Activated CD4-positive, alpha-beta T cell treated with anti-CD3 and anti-CD28 coated beads for 36 hours (primary cell): ENCODE results near the gene OTP. TPM values are rescaled to one million over a fixed set of nuclear protein-coding genes. Genes with fewer than 3 reads are reported as not detected.
A peak's percentile ranks its signal among the peaks of the same experiment; 100 is the strongest.

ENCODE experiments used
- ATAC-seq: fragments of 200-7000 bp; cut with Tn5 transposase; one replicate; pipeline ENCODE4 v1.10.0; 2021; ENCODE audit warnings: mild to moderate bottlenecking, moderate library complexity
- CTCF ChIA-PET: fragments of 350-600 bp; sonication (Branson Sonifier 250); formaldehyde crosslinking; loops from one replicate; lab custom pipeline; 2021; ENCODE audit warnings: antibody characterized with exemption; lab: Charles Lee
- POLR2A ChIA-PET: fragments of 350-600 bp; sonication (Branson Sonifier 250); formaldehyde crosslinking; loops from one replicate; lab custom pipeline; 2021; ENCODE audit warnings: antibody characterized with exemption, inconsistent platforms; lab: Charles Lee
- DNase-seq: peaks from one replicate; pipeline ENCODE4 v3.0.0-alpha.2; 2020
- H3K27ac Mint-ChIP-seq: one replicate; pipeline ENCODE4 v1.8.0; 2021; ENCODE audit warnings: mixed read lengths
- H3K27me3 Mint-ChIP-seq: one replicate; pipeline ENCODE4 v1.8.0; 2021; ENCODE audit warnings: mixed read lengths
- H3K36me3 Mint-ChIP-seq: one replicate; pipeline ENCODE4 v1.8.0; 2021; ENCODE audit warnings: low read depth, mixed read lengths
- H3K4me1 Mint-ChIP-seq: one replicate; pipeline ENCODE4 v1.8.0; 2021; ENCODE audit warnings: mixed read lengths
- H3K4me3 Mint-ChIP-seq: one replicate; pipeline ENCODE4 v1.8.0; 2021; ENCODE audit warnings: mild to moderate bottlenecking, moderate library complexity, mixed read lengths
- H3K9me3 Mint-ChIP-seq: one replicate; pipeline ENCODE4 v1.8.0; 2021; ENCODE audit warnings: low read depth, mixed read lengths
- intact Hi-C, 2 experiments: fragments of 100-400 bp; cut with DNase I in 1 of 2; cut with micrococcal nuclease in 1 of 2; formaldehyde crosslinking; loops; one replicate each; pipeline versions ENCODE4 v1.14.2 to v1.15.1; 2022 to 2024; cut with DNase I, micrococcal nuclease
- total RNA-seq, 2 experiments: library from RNA; stranded (reverse); gene quantifications; one replicate each; pipeline ENCODE4 v1.2.3, GENCODE V29; 2021

The OTP gene
- total RNA-seq, result not detected

DNA sequence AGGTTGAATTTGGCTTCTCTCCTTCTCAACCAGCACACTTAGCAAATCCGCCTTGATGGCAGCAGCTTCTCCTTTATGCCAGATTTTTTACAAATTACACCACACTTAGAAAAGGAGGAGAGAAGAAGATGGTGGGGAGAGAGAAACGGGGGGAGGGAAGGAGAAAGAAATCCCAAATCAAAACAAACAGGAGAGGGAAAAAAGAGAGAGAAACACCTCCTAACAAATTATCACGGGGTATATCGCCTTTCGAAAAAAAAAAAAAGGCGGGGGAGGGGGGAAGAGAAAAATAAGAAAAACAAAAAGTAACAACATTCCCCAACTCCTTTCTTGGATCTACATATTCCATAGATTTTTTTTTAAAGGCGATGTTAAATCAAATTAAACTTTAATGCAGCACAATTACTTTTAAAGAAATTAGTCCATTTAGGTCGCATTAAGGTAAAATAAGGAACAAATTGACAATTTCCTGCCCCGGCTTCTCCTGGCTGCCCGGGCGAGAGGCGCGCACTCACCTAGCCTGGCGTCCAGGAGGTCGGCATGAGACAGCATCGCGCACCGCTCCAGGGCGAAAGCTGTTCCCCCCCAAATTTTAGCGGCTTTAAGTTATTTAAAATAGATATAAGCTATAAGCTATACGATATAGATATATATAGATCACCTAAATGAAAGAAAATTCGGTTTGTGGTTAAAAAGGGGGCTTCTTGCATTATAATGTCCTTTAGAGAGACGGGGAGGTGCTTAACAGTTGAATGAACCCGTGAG lies at the start of gene OTP:
TSS of gene OTP (minus strand) at position 716 of the 765 bp plus-strand sequence. CDS start at position 552, 164 bp downstream.
- Mint-ChIP-seq H3K4me3 (peak within 1 kb of the TSS; percentile 36), H3K27ac (peak within 1 kb of the TSS; percentile 12), H3K9me3 (peaks cover 2% of the 10 kb centered on the region), H3K36me3 (no peaks in the 10 kb centered on the region), H3K27me3 (peaks cover 68% of the 10 kb centered on the region), H3K4me1 (peaks cover 22% of the 10 kb centered on the region)
- intact Hi-C loops, result loop anchor here in 1 of 2 experiments (5.0 kb wide), 1 partner anchor 319 kb away; no protein-coding TSS in a partner anchor
- POLR2A ChIA-PET, result interaction anchor here (0.6 kb wide), 1 partner anchor 61 kb away, joined by 3 read pairs; no protein-coding TSS in a partner anchor
- CTCF ChIA-PET, result interaction anchor here (0.6 to 1.9 kb wide), 3 partner anchors 9 to 430 kb away, joined by 3 to 4 read pairs (median 3); no protein-coding TSS in a partner anchor
- no peak for ATAC-seq
- DNase-seq, result no peak

- ChIA-PET CTCF (no interaction called here), POLR2A (no interaction called here)
- ATAC-seq (no peak), DNase-seq (no peak)
- H3K4me3 Mint-ChIP-seq, result no peak overlapping the region
- H3K27ac Mint-ChIP-seq, result no peak overlapping the region
- intact Hi-C loops, result no loop called here
- H3K27me3 Mint-ChIP-seq, result peaks cover 5% of the 10 kb centered on the region
- H3K9me3 Mint-ChIP-seq, result no peaks in the 10 kb centered on the region
- no peaks in the 10 kb centered on the region for H3K4me1 Mint-ChIP-seq
- peaks cover 4% of the 10 kb centered on the region for H3K36me3 Mint-ChIP-seq
Observed at GRCh38 chr5:77683171-77683732, 44.7 kb upstream of the OTP start.

GRCh38 chr5:77670526-77670925 lies 32.0 kb upstream of the OTP start:
- POLR2A ChIA-PET, result no interaction called here
- H3K27ac Mint-ChIP-seq, result no peak overlapping the region
- H3K36me3 Mint-ChIP-seq, result no peaks in the 10 kb centered on the region
- H3K27me3 Mint-ChIP-seq, result peaks cover 17% of the 10 kb centered on the region
- intact Hi-C loops, result no loop called here
- no peaks in the 10 kb centered on the region for H3K4me1 Mint-ChIP-seq
- DNase-seq (no peak), ATAC-seq (no peak)
- peaks cover 5% of the 10 kb centered on the region for H3K9me3 Mint-ChIP-seq
- CTCF ChIA-PET, result no interaction called here
- no peak overlapping the region for H3K4me3 Mint-ChIP-seq

- DNase-seq (no peak), ATAC-seq (no peak)
- no peak overlapping the region for H3K4me3 Mint-ChIP-seq
- H3K27ac Mint-ChIP-seq, result no peak overlapping the region
- intact Hi-C loops, result no loop called here
- H3K27me3 Mint-ChIP-seq, result peaks cover 17% of the 10 kb centered on the region
- no peaks in the 10 kb centered on the region for H3K4me1 Mint-ChIP-seq
- H3K9me3 Mint-ChIP-seq, result peaks cover 2% of the 10 kb centered on the region
- ChIA-PET POLR2A (interaction anchor here (0.6 kb wide), 1 partner anchor 337 kb away, joined by 6 read pairs; no protein-coding TSS in a partner anchor), CTCF (no interaction called here)
- no peaks in the 10 kb centered on the region for H3K36me3 Mint-ChIP-seq
Observed at GRCh38 chr5:77669677-77670076, 31.2 kb upstream of the OTP start.

- Mint-ChIP-seq H3K27me3 (peaks cover 15% of the 10 kb centered on the region), H3K4me1 (peaks cover 15% of the 10 kb centered on the region), H3K36me3 (no peaks in the 10 kb centered on the region), H3K9me3 (no peaks in the 10 kb centered on the region), H3K4me3 (no peak overlapping the region), H3K27ac (no peak overlapping the region)
- DNase-seq (no peak), ATAC-seq (no peak)
- intact Hi-C loops, result no loop called here
- ChIA-PET POLR2A (interaction anchor here (0.7 kb wide), 1 partner anchor 67 kb away, joined by 3 read pairs; no protein-coding TSS in a partner anchor), CTCF (interaction anchor here (1.0 kb wide), 1 partner anchor 171 kb away, joined by 3 read pairs; the partner anchor contains the start of gene WDR41)
Observed at GRCh38 chr5:77663090-77663863, 24.8 kb upstream of the OTP start.

DNA sequence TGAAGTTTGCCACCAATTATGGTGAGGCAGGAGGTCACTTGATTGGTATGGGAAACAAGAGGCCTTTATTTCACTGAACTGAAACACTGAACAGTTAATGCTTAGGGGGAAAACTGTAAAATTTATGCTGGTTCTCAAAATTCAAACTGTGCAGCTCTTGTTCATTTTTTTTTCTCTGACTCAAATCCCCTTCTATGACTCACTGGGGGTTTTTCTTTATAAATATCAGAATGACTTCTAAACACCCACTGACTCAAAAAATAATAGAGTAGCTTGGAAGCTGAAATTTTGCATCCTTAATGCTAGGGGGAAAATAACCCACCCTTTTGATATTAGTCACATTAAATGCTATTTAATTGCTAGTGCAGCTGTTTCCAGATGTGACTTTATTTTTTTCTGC lies 24.1 kb upstream of the OTP start:
- ChIA-PET CTCF (interaction anchor here (0.6 to 1.0 kb wide), 4 partner anchors 19 to 171 kb away, joined by 3 read pairs; partner anchors contain the start of gene WDR41), POLR2A (interaction anchor here (0.7 kb wide), 1 partner anchor 67 kb away, joined by 3 read pairs; no protein-coding TSS in a partner anchor)
- Mint-ChIP-seq H3K27me3 (peaks cover 18% of the 10 kb centered on the region), H3K27ac (no peak overlapping the region), H3K4me1 (peaks cover 15% of the 10 kb centered on the region), H3K4me3 (no peak overlapping the region), H3K9me3 (no peaks in the 10 kb centered on the region), H3K36me3 (no peaks in the 10 kb centered on the region)
- intact Hi-C loops, result no loop called here
- DNase-seq (no peak), ATAC-seq (peak; percentile 53)

DNA sequence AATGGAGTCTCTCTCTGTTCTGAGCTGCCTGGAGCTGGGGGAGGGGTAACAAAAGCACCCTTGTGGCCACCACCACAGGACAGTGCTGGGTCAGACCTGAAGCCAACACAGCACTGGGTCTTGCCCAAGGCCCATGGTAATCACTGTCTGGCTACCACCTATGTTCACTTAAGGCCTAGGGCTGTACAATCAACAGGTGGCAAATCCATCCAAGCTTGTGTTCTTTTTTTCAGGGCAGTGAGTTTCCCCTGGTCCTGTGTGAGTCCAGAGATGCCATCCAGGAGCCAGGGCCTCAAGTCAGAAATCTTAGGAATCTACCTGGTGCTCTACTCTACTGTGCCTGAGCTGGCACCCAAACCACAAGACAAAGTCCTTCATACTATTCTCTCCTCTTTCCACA lies 20.1 kb upstream of the OTP start:
- ChIA-PET POLR2A (no interaction called here), CTCF (no interaction called here)
- ATAC-seq (no peak), DNase-seq (no peak)
- intact Hi-C loops, result no loop called here
- Mint-ChIP-seq H3K27me3 (peaks cover 37% of the 10 kb centered on the region), H3K4me1 (peaks cover 15% of the 10 kb centered on the region), H3K4me3 (no peak overlapping the region), H3K36me3 (no peaks in the 10 kb centered on the region), H3K27ac (no peak overlapping the region), H3K9me3 (no peaks in the 10 kb centered on the region)

- ATAC-seq (no peak), DNase-seq (no peak)
- Mint-ChIP-seq H3K27me3 (peaks cover 49% of the 10 kb centered on the region), H3K36me3 (no peaks in the 10 kb centered on the region), H3K4me3 (no peak overlapping the region), H3K9me3 (no peaks in the 10 kb centered on the region), H3K4me1 (no peaks in the 10 kb centered on the region), H3K27ac (no peak overlapping the region)
- POLR2A ChIA-PET, result no interaction called here
- intact Hi-C loops, result no loop called here
- CTCF ChIA-PET, result interaction anchor here (0.8 kb wide), 1 partner anchor 453 kb away, joined by 3 read pairs; no protein-coding TSS in a partner anchor
Observed at GRCh38 chr5:77651343-77651742, 12.8 kb upstream of the OTP start.

GRCh38 chr5:77650686-77651085 lies 12.2 kb upstream of the OTP start:
- peaks cover 53% of the 10 kb centered on the region for H3K27me3 Mint-ChIP-seq
- H3K9me3 Mint-ChIP-seq, result no peaks in the 10 kb centered on the region
- ATAC-seq (no peak), DNase-seq (no peak)
- CTCF ChIA-PET, result interaction anchor here (0.5 to 0.8 kb wide), 2 partner anchors 9 to 453 kb away, joined by 3 read pairs; no protein-coding TSS in a partner anchor
- H3K4me1 Mint-ChIP-seq, result no peaks in the 10 kb centered on the region
- H3K36me3 Mint-ChIP-seq, result no peaks in the 10 kb centered on the region
- POLR2A ChIA-PET, result no interaction called here
- H3K27ac Mint-ChIP-seq, result no peak overlapping the region
- intact Hi-C loops, result no loop called here
- no peak overlapping the region for H3K4me3 Mint-ChIP-seq

DNA sequence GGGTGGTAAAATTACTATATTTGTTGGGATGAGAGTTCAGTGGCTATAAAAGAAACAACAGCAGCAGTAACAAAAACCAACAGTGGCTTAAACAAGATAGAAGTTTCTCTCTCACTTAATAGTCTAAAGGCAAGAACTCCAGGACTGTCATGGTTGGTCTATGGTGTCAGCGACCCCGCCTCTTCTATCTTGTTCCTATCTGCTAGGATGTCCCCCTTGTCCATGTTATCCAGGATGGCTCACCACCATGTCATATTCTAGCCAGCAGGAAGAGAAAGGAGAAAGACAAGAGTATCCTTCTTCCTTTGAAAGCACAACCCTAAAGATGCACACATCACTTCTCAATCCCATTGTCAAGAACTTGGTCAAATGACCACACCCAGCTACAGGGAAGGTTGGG lies 11.3 kb upstream of the OTP start:
- ATAC-seq (no peak), DNase-seq (no peak)
- no peaks in the 10 kb centered on the region for H3K36me3 Mint-ChIP-seq
- H3K4me3 Mint-ChIP-seq, result no peak overlapping the region
- no peaks in the 10 kb centered on the region for H3K9me3 Mint-ChIP-seq
- CTCF ChIA-PET, result interaction anchor here (0.5 kb wide), 1 partner anchor 9 kb away, joined by 3 read pairs; no protein-coding TSS in a partner anchor
- POLR2A ChIA-PET, result no interaction called here
- H3K4me1 Mint-ChIP-seq, result peaks cover 2% of the 10 kb centered on the region
- H3K27me3 Mint-ChIP-seq, result peaks cover 51% of the 10 kb centered on the region
- H3K27ac Mint-ChIP-seq, result no peak overlapping the region
- intact Hi-C loops, result loop anchor here (5.0 to 10.0 kb wide), 3 partner anchors 125 to 513 kb away; partner anchors contain the start of gene TBCA (in 1 of the 2)
